OCI-LY1 (cell line): ENCODE measurements around the gene RHEBL1.

Source experiments
- H2AFZ ChIP-seq: fragments of 200-600 bp; sonication (generic), shearing (Covaris generic); 2 replicates; pipeline ENCODE4 v1.6.0; 2014; ENCODE audit warnings: antibody characterized with exemption, mild to moderate bottlenecking, low read length
- H3F3A ChIP-seq: fragments of 200-600 bp; sonication (generic), shearing (Covaris generic); 2 replicates; pipeline ENCODE4 v1.6.0; 2014; ENCODE audit warnings: mild to moderate bottlenecking, antibody characterized with exemption, low read length, moderate library complexity; ENCODE audit not compliant: insufficient read depth
- H3K27ac ChIP-seq: fragments of 200-600 bp; sonication (generic); 2 replicates; pipeline ENCODE4 v1.5.1; 2014; ENCODE audit warnings: low read length, mixed run types, mild to moderate bottlenecking, low read depth; ENCODE audit not compliant: poor library complexity, severe bottlenecking
- H3K27me3 ChIP-seq: fragments of 200-600 bp; sonication (generic); 2 replicates; pipeline ENCODE4 v1.6.0; 2014; ENCODE audit warnings: antibody characterized with exemption, mild to moderate bottlenecking, low read length, moderate library complexity; ENCODE audit not compliant: insufficient read depth
- H3K36me3 ChIP-seq: fragments of 200-600 bp; sonication (generic); 2 replicates; pipeline ENCODE4 v1.6.1; 2014; ENCODE audit warnings: mild to moderate bottlenecking, antibody characterized with exemption, low read length, moderate library complexity, mixed read lengths; ENCODE audit not compliant: insufficient read depth
- H3K4me1 ChIP-seq: fragments of 200-600 bp; sonication (generic); 2 replicates; pipeline ENCODE4 v1.5.1; 2014; ENCODE audit warnings: mild to moderate bottlenecking, low read length, moderate library complexity; ENCODE audit not compliant: insufficient read depth, severe bottlenecking
- H3K4me2 ChIP-seq: fragments of 200-600 bp; sonication (generic), shearing (Covaris generic); 2 replicates; pipeline ENCODE4 v1.6.1; 2014; ENCODE audit warnings: low read length
- H3K4me3 ChIP-seq: fragments of 200-600 bp; sonication (generic); 2 replicates; pipeline ENCODE4 v1.5.1; 2014; ENCODE audit warnings: low read length, low read depth, mild to moderate bottlenecking, mixed read lengths; ENCODE audit not compliant: poor library complexity, severe bottlenecking
- H3K79me2 ChIP-seq: fragments of 200-600 bp; shearing (Covaris generic); 2 replicates; pipeline ENCODE4 v1.6.1; 2016; ENCODE audit warnings: mixed run types, low read length, mixed read lengths; ENCODE audit not compliant: insufficient read depth
- H3K9ac ChIP-seq: fragments of 200-600 bp; sonication (generic), shearing (Covaris generic); 2 replicates; pipeline ENCODE4 v1.6.1; 2014; ENCODE audit warnings: mild to moderate bottlenecking, low read length, mixed read lengths
- H3K9me2 ChIP-seq: fragments of 200-600 bp; sonication (generic), shearing (Covaris generic); 2 replicates; pipeline ENCODE4 v1.6.1; 2014; ENCODE audit warnings: low read depth, mild to moderate bottlenecking, low read length, mixed read lengths
- H3K9me3 ChIP-seq: fragments of 200-600 bp; shearing (Covaris generic); 2 replicates; pipeline ENCODE4 v1.6.1; 2014; ENCODE audit warnings: low read length, mixed read lengths
- H4K20me1 ChIP-seq: fragments of 200-600 bp; sonication (generic), shearing (Covaris generic); 2 replicates; pipeline ENCODE4 v1.6.0; 2016; ENCODE audit warnings: mild to moderate bottlenecking, low read length; ENCODE audit not compliant: insufficient read depth
- EZH2 ChIP-seq: fragments of 200-600 bp; sonication (generic), shearing (Covaris generic); IDR thresholded peaks from 2 replicates; pipeline ENCODE4 v1.8.0; 2017; ENCODE audit warnings: borderline replicate concordance, mixed run types, mild to moderate bottlenecking, antibody characterized with exemption, low read length, moderate library complexity, mixed read lengths
- TF ChIP-seq, protein P1 (sequence below): fragments of 200-600 bp; sonication (generic), shearing (Covaris generic); IDR thresholded peaks from 2 replicates; pipeline ENCODE4 v1.5.1; 2017; ENCODE audit warnings: mild to moderate bottlenecking, antibody characterized with exemption, low read length, moderate library complexity, mixed read lengths

Gene RHEBL1

DNA sequence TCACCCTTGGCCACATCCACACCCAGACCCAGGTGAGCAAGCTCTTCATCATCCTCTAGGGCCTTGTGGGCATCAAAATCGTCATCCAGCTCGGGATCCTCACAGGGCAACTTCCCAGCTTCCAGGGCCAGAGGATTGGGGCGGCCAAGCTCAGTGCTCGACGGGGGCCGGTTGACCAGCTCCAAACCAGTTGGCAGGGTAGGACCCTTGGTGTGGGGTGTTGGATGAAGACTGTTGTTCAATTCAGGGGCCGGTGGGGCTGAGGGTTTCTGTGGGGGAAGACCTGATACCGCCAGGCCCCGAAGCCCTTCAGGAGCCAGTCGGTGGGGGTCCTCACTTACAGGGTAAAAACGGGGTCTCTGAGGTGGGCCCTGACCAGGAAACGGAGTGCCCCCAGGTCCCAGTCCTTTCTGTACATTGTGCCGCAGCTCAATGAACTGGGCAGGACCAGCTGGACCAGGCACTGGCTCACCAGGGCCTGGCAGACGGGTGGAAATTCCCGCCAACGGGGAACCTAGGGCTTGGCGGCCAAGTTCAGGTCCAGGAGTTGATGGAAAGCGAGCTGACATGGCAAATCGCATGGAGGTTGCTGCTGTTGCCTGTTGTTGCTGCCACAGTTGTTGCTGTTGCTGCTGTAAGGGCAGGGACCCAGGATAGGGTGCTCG, 31.4 kb downstream of the RHEBL1 start:
- H3K4me3 ChIP-seq, result no peak overlapping the region
- TF ChIP-seq, protein P1, sequence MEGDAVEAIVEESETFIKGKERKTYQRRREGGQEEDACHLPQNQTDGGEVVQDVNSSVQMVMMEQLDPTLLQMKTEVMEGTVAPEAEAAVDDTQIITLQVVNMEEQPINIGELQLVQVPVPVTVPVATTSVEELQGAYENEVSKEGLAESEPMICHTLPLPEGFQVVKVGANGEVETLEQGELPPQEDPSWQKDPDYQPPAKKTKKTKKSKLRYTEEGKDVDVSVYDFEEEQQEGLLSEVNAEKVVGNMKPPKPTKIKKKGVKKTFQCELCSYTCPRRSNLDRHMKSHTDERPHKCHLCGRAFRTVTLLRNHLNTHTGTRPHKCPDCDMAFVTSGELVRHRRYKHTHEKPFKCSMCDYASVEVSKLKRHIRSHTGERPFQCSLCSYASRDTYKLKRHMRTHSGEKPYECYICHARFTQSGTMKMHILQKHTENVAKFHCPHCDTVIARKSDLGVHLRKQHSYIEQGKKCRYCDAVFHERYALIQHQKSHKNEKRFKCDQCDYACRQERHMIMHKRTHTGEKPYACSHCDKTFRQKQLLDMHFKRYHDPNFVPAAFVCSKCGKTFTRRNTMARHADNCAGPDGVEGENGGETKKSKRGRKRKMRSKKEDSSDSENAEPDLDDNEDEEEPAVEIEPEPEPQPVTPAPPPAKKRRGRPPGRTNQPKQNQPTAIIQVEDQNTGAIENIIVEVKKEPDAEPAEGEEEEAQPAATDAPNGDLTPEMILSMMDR, result no peak
- TF ChIP-seq EZH2, result no peak
- H3K27me3 ChIP-seq, result no peaks in the 10 kb centered on the region
- H3K9me3 ChIP-seq, result no peaks in the 10 kb centered on the region
- no peak overlapping the region for H3K27ac ChIP-seq
- no peaks in the 10 kb centered on the region for H3F3A ChIP-seq
- H4K20me1 ChIP-seq, result no peaks in the 10 kb centered on the region
- peaks cover 95% of the 10 kb centered on the region for H3K36me3 ChIP-seq
- H3K9me2 ChIP-seq, result no peaks in the 10 kb centered on the region
- no peak overlapping the region for H3K4me2 ChIP-seq
- no peak overlapping the region for H2AFZ ChIP-seq
- H3K79me2 ChIP-seq, result no peaks in the 10 kb centered on the region
- no peak overlapping the region for H3K9ac ChIP-seq
- H3K4me1 ChIP-seq, result no peaks in the 10 kb centered on the region

DNA sequence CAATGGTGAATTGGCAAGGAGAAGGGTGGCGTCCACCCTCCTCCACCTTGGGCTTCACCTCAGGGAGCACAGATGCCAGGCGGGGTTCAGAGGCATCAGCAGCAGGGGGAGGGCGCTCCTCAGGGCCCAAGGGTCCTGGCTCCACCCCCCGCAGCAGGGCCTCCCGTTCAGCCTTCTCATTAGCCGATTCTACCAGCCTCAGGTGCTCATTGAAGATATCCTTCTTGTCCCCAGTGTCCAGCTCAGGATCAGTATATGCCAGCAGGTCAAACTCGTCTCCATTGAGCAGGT, 31.9 kb downstream of the RHEBL1 start:
- no peaks in the 10 kb centered on the region for H4K20me1 ChIP-seq
- H3K79me2 ChIP-seq, result no peaks in the 10 kb centered on the region
- no peak overlapping the region for H3K9ac ChIP-seq
- no peak overlapping the region for H3K27ac ChIP-seq
- H3K9me3 ChIP-seq, result no peaks in the 10 kb centered on the region
- H3K4me3 ChIP-seq, result no peak overlapping the region
- peaks cover 95% of the 10 kb centered on the region for H3K36me3 ChIP-seq
- no peaks in the 10 kb centered on the region for H3K27me3 ChIP-seq
- no peaks in the 10 kb centered on the region for H3F3A ChIP-seq
- H3K9me2 ChIP-seq, result no peaks in the 10 kb centered on the region
- TF ChIP-seq EZH2, result no peak
- TF ChIP-seq, protein P1, result no peak
- H3K4me2 ChIP-seq, result no peak overlapping the region
- H2AFZ ChIP-seq, result no peak overlapping the region
- no peaks in the 10 kb centered on the region for H3K4me1 ChIP-seq

DNA sequence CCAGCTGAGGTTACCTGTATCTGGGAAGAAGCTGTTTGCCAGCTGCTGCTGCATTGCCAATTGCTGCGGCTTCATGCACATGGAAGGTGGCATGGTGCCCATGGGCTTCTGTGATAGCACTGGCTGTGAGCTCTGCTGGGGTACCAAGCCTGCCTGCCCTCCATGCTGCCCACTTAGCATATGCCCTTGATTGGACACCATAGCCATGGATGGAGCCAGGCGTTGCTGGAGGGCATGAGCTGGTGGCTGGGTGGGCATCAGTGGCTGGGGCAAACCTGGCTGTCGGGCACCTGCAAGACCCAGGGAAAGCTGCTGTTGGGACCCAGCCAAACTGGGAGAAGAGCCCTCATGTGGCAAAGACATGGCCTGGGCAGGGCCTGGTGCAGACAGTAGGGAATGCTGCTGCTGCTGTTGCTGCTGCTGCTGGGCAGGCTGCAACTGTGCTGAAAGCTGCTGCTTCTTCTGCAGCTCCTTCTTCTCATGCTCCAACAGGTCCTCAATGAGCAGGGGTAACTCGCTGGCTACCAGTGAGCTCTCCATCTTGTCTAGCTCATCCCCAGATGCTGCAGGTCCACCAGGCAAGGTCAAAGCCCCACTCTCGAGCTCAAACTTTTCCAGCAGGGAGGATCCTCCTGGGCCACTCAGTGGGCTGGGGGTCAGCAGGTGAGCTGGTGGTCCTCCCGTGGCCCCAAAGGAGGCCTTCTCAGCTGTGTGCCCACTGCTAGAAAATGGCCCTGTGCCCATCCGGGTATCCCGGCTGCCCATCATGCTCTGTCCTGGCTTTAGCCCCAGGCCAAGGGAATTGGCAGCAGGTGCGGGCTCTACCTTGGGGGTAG, 32.5 kb downstream of the RHEBL1 start:
- Histone ChIP-seq H3K9ac (no peak overlapping the region), H2AFZ (no peak overlapping the region), H3K36me3 (peaks cover 95% of the 10 kb centered on the region), H3K9me3 (no peaks in the 10 kb centered on the region), H3K79me2 (no peaks in the 10 kb centered on the region), H3K27me3 (no peaks in the 10 kb centered on the region), H3K27ac (no peak overlapping the region), H3F3A (no peaks in the 10 kb centered on the region), H3K4me3 (no peak overlapping the region), H4K20me1 (no peaks in the 10 kb centered on the region), H3K9me2 (no peaks in the 10 kb centered on the region), H3K4me2 (no peak overlapping the region), H3K4me1 (no peaks in the 10 kb centered on the region)
- TF ChIP-seq, protein P1, result no peak
- TF ChIP-seq EZH2, result no peak
